T-helper 1 cell treated with Interleukin-12 subunit alpha and Interleukin-12 subunit beta and Interleukin-4 antibody, amounts not matched to agents 30 μg/mL and 1 μg/mL, for 36 hours (primary cell): ENCODE measurements around the gene GRIP2.
A peak's percentile ranks its signal among the peaks of the same experiment; 100 is the strongest.

Source experiments
- H3K27ac Mint-ChIP-seq: one replicate; pipeline ENCODE4 v1.8.0; 2021; ENCODE audit warnings: mild to moderate bottlenecking, mixed read lengths
- H3K27me3 Mint-ChIP-seq: one replicate; pipeline ENCODE4 v1.8.0; 2021; ENCODE audit warnings: low read depth, mixed read lengths
- H3K36me3 Mint-ChIP-seq: one replicate; pipeline ENCODE4 v1.8.0; 2021; ENCODE audit warnings: low read depth, mixed read lengths
- H3K4me1 Mint-ChIP-seq: one replicate; pipeline ENCODE4 v1.8.0; 2021; ENCODE audit warnings: low read depth, mixed read lengths
- H3K4me3 Mint-ChIP-seq: one replicate; pipeline ENCODE4 v1.8.0; 2021; ENCODE audit warnings: mild to moderate bottlenecking, moderate library complexity, mixed read lengths
- H3K9me3 Mint-ChIP-seq: one replicate; pipeline ENCODE4 v1.8.0; 2021; ENCODE audit warnings: mixed read lengths

Gene GRIP2

GRCh38 chr3:14539742-14540491, at the start of gene GRIP2:
Gene GRIP2, minus strand, starts transcription at chr3:14540342. Its CDS starts 34 bp downstream, at chr3:14540308.
- Mint-ChIP-seq H3K36me3 (no peaks in the 10 kb centered on the region), H3K27me3 (no peaks in the 10 kb centered on the region), H3K9me3 (no peaks in the 10 kb centered on the region), H3K4me1 (no peaks in the 10 kb centered on the region), H3K27ac (no peak within 1 kb of the TSS), H3K4me3 (no peak within 1 kb of the TSS)

DNA sequence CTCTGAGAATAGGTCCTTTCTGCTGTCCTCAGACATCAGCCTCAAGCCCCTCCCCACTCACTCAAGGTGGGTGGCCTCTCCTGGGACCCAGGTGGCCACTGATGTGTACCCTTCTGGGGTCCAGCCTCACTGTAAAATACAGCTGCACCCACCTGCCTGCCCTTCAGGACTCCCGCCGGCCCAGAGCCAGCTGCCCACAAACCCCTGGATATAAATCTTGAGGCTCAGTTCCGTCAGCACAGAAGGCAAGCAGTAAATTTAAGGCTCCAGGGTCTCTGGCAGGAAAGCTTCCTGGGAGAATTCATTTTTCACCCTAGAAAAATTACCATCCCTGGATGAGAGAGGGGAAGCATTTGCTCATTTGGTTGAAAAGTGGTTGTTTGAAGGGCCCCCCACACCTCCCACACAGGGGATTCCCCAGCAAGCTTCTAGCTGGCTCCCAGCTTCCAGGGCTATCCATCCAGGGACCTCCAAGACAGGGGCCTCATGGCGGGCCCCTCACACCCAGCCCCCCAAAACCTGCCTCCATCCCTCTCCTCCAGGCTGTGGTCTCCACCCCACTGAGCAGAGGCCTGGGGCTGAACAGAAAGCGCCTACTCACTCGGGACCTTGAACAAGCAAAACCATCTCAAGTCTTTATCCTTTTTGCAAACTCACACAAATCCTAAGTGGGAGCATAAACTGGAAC, 48.4 kb upstream of the GRIP2 start:
- Mint-ChIP-seq H3K27ac (no peak overlapping the region), H3K27me3 (peaks cover 16% of the 10 kb centered on the region), H3K9me3 (no peaks in the 10 kb centered on the region), H3K4me1 (no peaks in the 10 kb centered on the region), H3K36me3 (no peaks in the 10 kb centered on the region), H3K4me3 (no peak overlapping the region)

DNA sequence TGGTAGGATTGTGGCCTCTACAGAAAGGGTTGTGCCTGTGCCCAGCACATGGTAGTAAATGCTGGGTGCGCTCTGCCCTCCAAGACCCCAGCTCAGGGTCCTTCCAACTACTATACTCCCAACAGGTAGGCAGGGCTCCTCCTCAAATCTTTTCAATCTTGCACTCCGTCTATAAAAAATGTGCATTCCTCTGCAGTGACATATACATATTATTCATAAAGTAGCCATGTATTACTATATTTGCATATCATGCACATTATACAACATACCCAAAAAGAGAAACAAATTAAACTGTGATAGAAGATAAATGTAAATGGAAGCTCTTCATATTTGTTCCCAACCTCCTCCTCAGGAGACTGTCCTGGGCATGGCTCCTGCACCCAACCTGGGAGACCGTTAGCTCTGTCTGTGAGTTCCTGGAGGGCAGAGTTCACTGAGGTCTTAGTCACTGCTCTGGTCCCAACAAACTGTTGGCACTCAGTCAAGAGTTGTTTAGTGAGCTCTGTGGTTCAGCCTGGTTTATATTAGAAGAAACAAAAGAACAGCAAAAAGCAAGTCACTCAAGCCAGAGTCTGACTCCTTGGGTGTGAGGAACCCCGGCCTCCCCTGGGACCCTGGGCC, 47.7 kb upstream of the GRIP2 start:
- no peaks in the 10 kb centered on the region for H3K9me3 Mint-ChIP-seq
- H3K27ac Mint-ChIP-seq, result no peak overlapping the region
- peaks cover 16% of the 10 kb centered on the region for H3K27me3 Mint-ChIP-seq
- no peaks in the 10 kb centered on the region for H3K4me1 Mint-ChIP-seq
- no peak overlapping the region for H3K4me3 Mint-ChIP-seq
- H3K36me3 Mint-ChIP-seq, result no peaks in the 10 kb centered on the region

DNA sequence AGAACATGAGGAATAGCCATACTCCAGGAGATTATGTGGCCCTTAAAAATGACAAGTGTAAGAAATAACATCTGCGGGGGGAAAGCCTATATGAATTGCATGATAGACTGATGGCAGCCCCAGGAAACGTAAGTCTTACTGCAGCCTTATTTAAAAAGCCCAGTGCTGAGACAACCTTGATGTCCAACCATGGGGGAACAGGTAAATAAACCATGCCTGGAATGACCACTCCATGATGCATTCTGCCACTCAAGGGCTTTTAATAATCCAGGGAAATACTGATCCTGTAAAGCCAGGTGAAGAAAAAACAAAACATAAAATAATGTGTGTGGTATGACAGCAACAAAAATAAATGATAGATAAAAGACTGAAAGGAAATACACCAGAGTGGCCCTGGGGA, 46.5 kb upstream of the GRIP2 start:
- Mint-ChIP-seq H3K27ac (no peak overlapping the region), H3K9me3 (no peaks in the 10 kb centered on the region), H3K27me3 (peaks cover 21% of the 10 kb centered on the region), H3K36me3 (no peaks in the 10 kb centered on the region), H3K4me1 (no peaks in the 10 kb centered on the region), H3K4me3 (no peak overlapping the region)

DNA sequence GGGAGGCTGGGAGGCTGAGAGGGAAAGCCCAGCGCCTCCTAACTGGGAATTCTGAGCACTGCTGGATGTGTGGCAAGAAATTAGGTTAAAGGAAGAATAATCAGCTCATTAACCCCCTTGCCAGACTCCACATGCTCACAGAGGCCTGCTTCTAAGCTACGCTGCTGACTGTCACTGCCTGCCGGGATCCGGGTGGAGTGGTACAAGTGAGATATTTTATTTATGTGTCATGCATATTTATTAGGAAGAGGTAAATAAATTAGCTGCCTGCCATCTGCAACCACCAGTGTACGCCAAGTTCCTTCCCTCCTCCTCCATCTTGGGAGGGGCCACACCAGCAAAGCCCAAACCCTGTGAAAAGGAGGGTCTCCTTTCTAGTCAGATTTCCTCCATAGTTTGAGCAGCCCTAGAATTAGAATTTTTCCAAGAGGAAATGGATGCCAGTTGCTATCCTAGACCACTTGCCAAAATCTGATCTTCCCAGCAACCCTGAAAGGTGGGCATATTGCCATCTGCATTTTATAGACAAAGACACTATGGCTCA, 43.5 kb upstream of the GRIP2 start:
- H3K27me3 Mint-ChIP-seq, result peaks cover 8% of the 10 kb centered on the region
- no peak overlapping the region for H3K4me3 Mint-ChIP-seq
- no peak overlapping the region for H3K27ac Mint-ChIP-seq
- H3K36me3 Mint-ChIP-seq, result no peaks in the 10 kb centered on the region
- no peaks in the 10 kb centered on the region for H3K9me3 Mint-ChIP-seq
- no peaks in the 10 kb centered on the region for H3K4me1 Mint-ChIP-seq

GRCh38 chr3:14582045-14582410, 41.9 kb upstream of the GRIP2 start:
- Mint-ChIP-seq H3K4me3 (no peak overlapping the region), H3K9me3 (no peaks in the 10 kb centered on the region), H3K36me3 (no peaks in the 10 kb centered on the region), H3K27me3 (peaks cover 8% of the 10 kb centered on the region), H3K4me1 (no peaks in the 10 kb centered on the region), H3K27ac (no peak overlapping the region)

GRCh38 chr3:14581334-14582044, 41.3 kb upstream of the GRIP2 start:
- no peak overlapping the region for H3K27ac Mint-ChIP-seq
- peaks cover 10% of the 10 kb centered on the region for H3K27me3 Mint-ChIP-seq
- H3K4me3 Mint-ChIP-seq, result no peak overlapping the region
- no peaks in the 10 kb centered on the region for H3K9me3 Mint-ChIP-seq
- H3K36me3 Mint-ChIP-seq, result no peaks in the 10 kb centered on the region
- H3K4me1 Mint-ChIP-seq, result no peaks in the 10 kb centered on the region

DNA sequence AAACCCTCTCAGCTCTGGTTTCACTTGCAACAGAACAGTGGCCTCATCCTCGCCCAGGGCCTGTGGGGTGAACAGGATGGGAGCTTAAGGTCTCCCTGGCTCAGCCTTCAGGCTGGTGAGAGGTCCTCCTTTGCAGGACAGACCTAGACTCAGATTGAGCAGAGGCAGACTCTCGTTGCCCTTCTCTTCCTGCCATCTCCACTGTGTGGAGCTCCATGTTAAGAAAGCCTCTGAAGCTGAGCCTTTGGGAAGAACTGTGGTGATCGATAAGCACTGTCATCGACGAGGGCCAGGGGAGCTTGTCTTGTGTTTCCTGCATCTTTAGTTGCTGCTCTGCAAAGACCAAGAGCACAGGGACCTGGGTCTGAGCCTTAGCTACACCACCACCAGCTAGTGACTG, 37.8 kb upstream of the GRIP2 start:
- H3K27ac Mint-ChIP-seq, result no peak overlapping the region
- H3K27me3 Mint-ChIP-seq, result peaks cover 10% of the 10 kb centered on the region

GRCh38 chr3:14576163-14576562, 36.0 kb upstream of the GRIP2 start:
- H3K4me1 Mint-ChIP-seq, result no peaks in the 10 kb centered on the region
- H3K27me3 Mint-ChIP-seq, result peaks cover 5% of the 10 kb centered on the region
- no peaks in the 10 kb centered on the region for H3K9me3 Mint-ChIP-seq

More for the DNA sequence above, 37.8 kb upstream of the GRIP2 start:
- H3K36me3 Mint-ChIP-seq, result no peaks in the 10 kb centered on the region
- no peak overlapping the region for H3K4me3 Mint-ChIP-seq
- H3K9me3 Mint-ChIP-seq, result no peaks in the 10 kb centered on the region
- no peaks in the 10 kb centered on the region for H3K4me1 Mint-ChIP-seq

DNA sequence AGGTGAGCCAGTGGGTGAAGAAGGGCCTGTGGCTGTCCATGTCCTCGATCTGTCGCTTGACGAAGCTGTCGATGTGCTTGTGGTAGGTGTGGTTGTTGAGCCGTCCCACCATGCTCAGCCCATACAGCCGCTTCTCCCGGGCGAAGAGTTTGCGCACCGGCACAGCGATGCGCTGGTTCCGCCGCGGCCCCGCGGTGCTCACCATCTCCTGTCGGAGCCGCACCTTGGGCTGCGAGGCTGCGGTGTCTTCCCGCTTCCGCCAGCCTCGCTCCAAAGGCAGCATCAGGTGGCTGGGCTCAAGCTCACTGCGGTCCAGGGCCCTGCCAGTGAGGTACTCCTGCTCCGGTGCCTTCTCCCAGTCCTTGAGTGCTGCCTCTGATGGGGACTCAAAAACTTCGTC, 34.0 kb upstream of the GRIP2 start:
- no peak overlapping the region for H3K4me3 Mint-ChIP-seq
- no peaks in the 10 kb centered on the region for H3K36me3 Mint-ChIP-seq
- peaks cover 9% of the 10 kb centered on the region for H3K4me1 Mint-ChIP-seq
- no peak overlapping the region for H3K27ac Mint-ChIP-seq
- H3K9me3 Mint-ChIP-seq, result no peaks in the 10 kb centered on the region
- peaks cover 5% of the 10 kb centered on the region for H3K27me3 Mint-ChIP-seq

More at GRCh38 chr3:14576163-14576562, 36.0 kb upstream of the GRIP2 start:
- no peaks in the 10 kb centered on the region for H3K36me3 Mint-ChIP-seq
- H3K4me3 Mint-ChIP-seq, result no peak overlapping the region
- H3K27ac Mint-ChIP-seq, result no peak overlapping the region

- H3K4me3 Mint-ChIP-seq, result no peak overlapping the region
- no peak overlapping the region for H3K27ac Mint-ChIP-seq
- H3K4me1 Mint-ChIP-seq, result peaks cover 9% of the 10 kb centered on the region
- H3K27me3 Mint-ChIP-seq, result peaks cover 5% of the 10 kb centered on the region
- H3K9me3 Mint-ChIP-seq, result no peaks in the 10 kb centered on the region
- no peaks in the 10 kb centered on the region for H3K36me3 Mint-ChIP-seq
Observed at GRCh38 chr3:14573706-14574105, 33.6 kb upstream of the GRIP2 start.

DNA sequence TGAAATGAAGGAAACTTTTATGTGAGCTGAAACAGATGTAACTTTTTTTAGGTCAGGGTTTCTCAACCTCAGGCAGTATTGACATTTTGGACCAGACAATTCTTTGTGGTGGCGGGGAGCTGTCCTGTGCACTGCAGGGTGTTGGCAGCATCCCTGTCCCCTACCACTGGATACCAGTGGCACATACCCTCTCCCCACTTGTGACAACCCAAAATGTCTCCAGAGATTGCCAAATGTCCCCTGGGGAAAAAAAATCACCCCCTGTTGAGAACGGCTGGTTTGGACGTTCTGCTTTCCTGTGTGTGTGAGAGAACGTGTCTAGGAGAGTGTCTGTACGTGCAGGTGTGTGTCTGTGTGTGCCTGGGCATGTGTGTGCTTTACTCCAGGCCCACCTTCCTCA, 30.7 kb upstream of the GRIP2 start:
- Mint-ChIP-seq H3K4me1 (peaks cover 13% of the 10 kb centered on the region), H3K27ac (peak overlapping the region; percentile 45), H3K9me3 (no peaks in the 10 kb centered on the region), H3K36me3 (no peaks in the 10 kb centered on the region), H3K27me3 (peaks cover 3% of the 10 kb centered on the region), H3K4me3 (no peak overlapping the region)

DNA sequence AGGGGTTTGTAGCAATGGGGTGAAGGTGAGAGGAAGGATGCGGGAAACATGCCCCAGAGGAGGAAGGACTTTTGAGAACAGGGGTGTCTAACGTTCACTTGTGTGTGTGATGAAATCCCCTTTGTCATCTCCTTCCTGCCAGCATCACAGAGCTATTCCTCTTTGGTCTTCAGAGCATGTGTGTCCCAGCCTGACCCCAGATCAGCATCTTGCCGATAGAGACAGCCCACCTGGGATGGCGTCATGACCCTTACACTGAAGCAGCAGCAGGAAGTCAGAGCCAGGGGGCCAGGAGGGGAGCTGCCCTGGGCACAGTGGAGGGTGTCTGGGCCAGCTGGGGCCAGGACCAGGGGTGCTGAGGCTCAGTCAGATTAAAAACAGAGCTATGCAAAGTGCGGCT, 29.9 kb upstream of the GRIP2 start:
- H3K9me3 Mint-ChIP-seq, result no peaks in the 10 kb centered on the region
- peak overlapping the region; percentile 72 for H3K27ac Mint-ChIP-seq
- peaks cover 13% of the 10 kb centered on the region for H3K4me1 Mint-ChIP-seq
- H3K27me3 Mint-ChIP-seq, result peaks cover 3% of the 10 kb centered on the region
- no peaks in the 10 kb centered on the region for H3K36me3 Mint-ChIP-seq
- no peak overlapping the region for H3K4me3 Mint-ChIP-seq

GRCh38 chr3:14569474-14570000, 29.4 kb upstream of the GRIP2 start:
- no peaks in the 10 kb centered on the region for H3K9me3 Mint-ChIP-seq
- no peak overlapping the region for H3K4me3 Mint-ChIP-seq
- H3K4me1 Mint-ChIP-seq, result peaks cover 13% of the 10 kb centered on the region
- H3K36me3 Mint-ChIP-seq, result no peaks in the 10 kb centered on the region
- no peak overlapping the region for H3K27ac Mint-ChIP-seq
- peaks cover 3% of the 10 kb centered on the region for H3K27me3 Mint-ChIP-seq
